Adrenal gland (tissue), 12 donors: ENCODE measurements around the gene MIS12. TPM values are rescaled to one million over a fixed set of nuclear protein-coding genes. Genes with fewer than 3 reads are reported as not detected.

ENCODE experiments used
- DNase-seq, 7 donors: peaks; one replicate each; pipeline ENCODE4 v3.0.0-alpha.2; 2019 to 2020
- H3K27ac ChIP-seq, 5 donors: fragments of 200-600 bp; sonication (generic) in 4 of 5; 1 replicate in 3 of 5; 2 replicates in 2 of 5; pipeline versions ENCODE4 v1.5.1 to v1.8.0; 2016 to 2020; ENCODE audit warnings: mild to moderate bottlenecking in 1 of 5
- H3K27me3 ChIP-seq: fragments of 200-600 bp; 2 replicates; pipeline ENCODE4 v1.8.0; 2021
- H3K36me3 ChIP-seq, 2 donors: fragments of 200-600 bp; replicated peaks in 1 of 2; 1 replicate in 1 of 2; 2 replicates in 1 of 2; pipeline versions ENCODE4 v1.5.1 to v1.8.0; 2018 to 2022
- H3K4me1 ChIP-seq, 2 donors: fragments of 200-600 bp; replicated peaks in 1 of 2; 1 replicate in 1 of 2; 2 replicates in 1 of 2; pipeline versions ENCODE4 v1.5.1 to v1.8.0; 2018 to 2021
- H3K4me3 ChIP-seq, 4 donors: fragments of 200-600 bp; sonication (generic) in 3 of 4; one replicate each; pipeline ENCODE4 v1.5.1; 2016 to 2018
- H3K9me3 ChIP-seq, 3 donors: fragments of 200-600 bp; sonication (generic) in 1 of 3; replicated peaks in 1 of 3; 1 replicate in 2 of 3; 2 replicates in 1 of 3; pipeline versions ENCODE4 v1.5.1 to v1.8.0; 2016 to 2021
- CTCF ChIP-seq, 6 experiments: fragments of 450-650 bp in 4 of 6; fragments of 200-600 bp in 2 of 6; sonication (generic) in 1 of 6; IDR thresholded peaks; 1 replicate in 5 of 6; 2 replicates in 1 of 6; pipeline versions ENCODE4 v1.5.1 to v1.8.0; 2016 to 2021; ENCODE audit warnings: antibody characterized with exemption in 6 of 6, mild to moderate bottlenecking in 2 of 6, moderate library complexity in 1 of 6
- POLR2A ChIP-seq, 2 donors: fragments of 450-650 bp; IDR thresholded peaks; one replicate each; pipeline ENCODE4 v1.6.1; 2017; ENCODE audit warnings: antibody characterized with exemption in 2 of 2, mild to moderate bottlenecking in 2 of 2, moderate library complexity in 1 of 2
- WGBS, 4 donors: extraction: QIAGEN DNeasy Blood & Tissue Kit in 2 of 4; methylation state at CpG; one replicate each; pipeline versions ENCODE4 v1.1.5 to v1.1.7; 2013 to 2017; 5-methylcytosine and 5-hydroxymethylcytosine counted together
- intact Hi-C, 2 donors: fragments of 100-400 bp; cut with DNase I; formaldehyde crosslinking; loops; one replicate each; pipeline versions ENCODE4 v1.14.1 to v1.15.0; 2022 to 2023
- polyA plus RNA-seq, 3 donors: library from polyadenylated mRNA; stranded (reverse); fragments of 200-250 nt in 2 of 3; fragments of 350-450 nt in 1 of 3; fragmentation: Illumina TruSeq in 1 of 3; extraction: RNeasy Lipid Tissue Mini Kit (QIAGEN cat#74804) in 1 of 3; gene quantifications; one replicate each; pipeline ENCODE4 v1.2.3, GENCODE V29; 2013 to 2014
- total RNA-seq, 9 donors: library from RNA; depleted of rRNA in 4 of 9; stranded (reverse); fragments of >200 nt in 4 of 9; fragments of 120-200 nt in 1 of 9; fragmentation: NEBNext Ultra II Directional in 1 of 9; extraction: Animal tissue kit (Norgen Biotek cat#: 25700) in 1 of 9; gene quantifications; one replicate each; pipeline versions ENCODE4 v1.1.0 to v1.2.4, GENCODE V29; 2013 to 2023
- donor health status: healthy with polysubstance abuse.
- donor health status: Bipolar disorder and iron deficiency.
- donor health status: DM: yes; HTN: yes; CAD: no.
- donor health status: DM: no; HTN: no; CAD: no.
- donor health status: DM: no; HTN: no; CAD: no.
- donor health status: DM: yes; HTN: yes; CAD: no.

The MIS12 gene
- total and polyA plus RNA-seq, 12 donors, result 7.1 to 36.0 (median 15.4) TPM

GRCh38 chr17:5492970-5493369 lies 6.6 kb downstream of the MIS12 start:
- Histone ChIP-seq H3K27me3 (no peaks in the 10 kb centered on the region), H3K9me3 (peaks cover 0 to 6% (median 0%) of the 10 kb centered on the region in 3 donors), H3K36me3 (peaks cover 0 to 21% of the 10 kb centered on the region in 2 donors), H3K4me1 (peaks cover 0 to 6% of the 10 kb centered on the region in 2 donors), H3K4me3 (no peak overlapping the region), H3K27ac (no peak overlapping the region)
- TF ChIP-seq CTCF (IDR thresholded peaks at IDR 0.05) (no peak), POLR2A (IDR thresholded peaks at IDR 0.05) (no peak)
- no peak for DNase-seq
- intact Hi-C loops, result no loop called here
- WGBS, 4 donors, result 90 to 98% (median 95%) methylated on average over 2 of the region's 2 CpGs

- peak in 1 of 7 donors; percentile 63 for DNase-seq
- peak overlapping the region in 1 of 4 donors; percentile 64 for H3K4me3 ChIP-seq
- intact Hi-C loops, result no loop called here
- WGBS, 4 donors, result 27 to 86% (median 34%) methylated on average over 5 to 44 of the region's 44 CpGs
- H3K4me1 ChIP-seq, result peaks cover 7 to 13% of the 10 kb centered on the region in 2 donors
- no peaks in the 10 kb centered on the region for H3K27me3 ChIP-seq
- H3K27ac ChIP-seq, result peak overlapping the region in 1 of 5 donors; percentile 66
- no peaks in the 10 kb centered on the region for H3K9me3 ChIP-seq
- TF ChIP-seq CTCF (IDR thresholded peaks at IDR 0.05), result no peak
- TF ChIP-seq POLR2A (IDR thresholded peaks at IDR 0.05), result no peak
- no peaks in the 10 kb centered on the region for H3K36me3 ChIP-seq
Measured at GRCh38 chr17:5499476-5500231, 13.3 kb downstream of the MIS12 start.

- Histone ChIP-seq H3K4me1 (peaks cover 7 to 13% of the 10 kb centered on the region in 2 donors), H3K27me3 (no peaks in the 10 kb centered on the region), H3K36me3 (no peaks in the 10 kb centered on the region), H3K4me3 (peak overlapping the region in 1 of 4 donors; percentile 64), H3K27ac (peak overlapping the region in 1 of 5 donors; percentile 66), H3K9me3 (no peaks in the 10 kb centered on the region)
- 2 to 9% (median 5%) methylated on average over 12 to 18 of the region's 18 CpGs for WGBS, 4 donors
- TF ChIP-seq POLR2A (IDR thresholded peaks at IDR 0.05) (no peak), CTCF (IDR thresholded peaks at IDR 0.05) (no peak)
- DNase-seq, result no peak
- intact Hi-C loops, result no loop called here
Measured at GRCh38 chr17:5500247-5500588, 13.9 kb downstream of the MIS12 start.

- peak overlapping the region in 2 of 4 donors; percentile 28 to 64 for H3K4me3 ChIP-seq
- peak overlapping the region in 1 of 5 donors; percentile 66 for H3K27ac ChIP-seq
- TF ChIP-seq POLR2A (IDR thresholded peaks at IDR 0.05) (peak in 1 of 2 donors; percentile 50), CTCF (IDR thresholded peaks at IDR 0.05) (no peak)
- WGBS, 4 donors, result 0 to 4% (median 1%) methylated on average over 10 to 66 of the region's 67 CpGs
- no peaks in the 10 kb centered on the region for H3K27me3 ChIP-seq
- intact Hi-C loops, result no loop called here
- H3K4me1 ChIP-seq, result peaks cover 7 to 13% of the 10 kb centered on the region in 2 donors
- H3K36me3 ChIP-seq, result no peaks in the 10 kb centered on the region
- peak; percentile 52 to 93 (median 70) for DNase-seq
- H3K9me3 ChIP-seq, result no peaks in the 10 kb centered on the region
Measured at GRCh38 chr17:5500589-5501391, 14.4 kb downstream of the MIS12 start.
